Measurements from ENCODE around the gene GPX3.

The GPX3 gene

GRCh38 chr5:151066920-151067319, 46.5 kb downstream of the GPX3 start:
- no peak overlapping the region for H4K5ac ChIP-seq (ENCODE audit: low read length)
- no peak overlapping the region for H3K9ac ChIP-seq (ENCODE audit: low read length)
- no peak overlapping the region for H2BK120ac ChIP-seq (ENCODE audit: low read depth, low read length)
- H3K79me2 ChIP-seq (ENCODE audit: control insufficient read depth, insufficient read depth, low read length), result no peaks in the 10 kb centered on the region
- H2BK15ac ChIP-seq (replicated peaks; ENCODE audit: low read depth), result no peak overlapping the region
- H2BK5ac ChIP-seq (ENCODE audit: low read length), result no peak overlapping the region
- H3K79me1 ChIP-seq (ENCODE audit: low read length), result peaks cover 7% of the 10 kb centered on the region
- no peak overlapping the region for H3K4ac ChIP-seq (ENCODE audit: low read depth, low read length)
- no peaks in the 10 kb centered on the region for H3K4me1 ChIP-seq (ENCODE audit: control insufficient read depth, low read depth, low read length)
- no peak overlapping the region for H2AK5ac ChIP-seq (ENCODE audit: low read length)
- H3K18ac ChIP-seq (ENCODE audit: low read length), result no peak overlapping the region
- no peak overlapping the region for H3K4me3 ChIP-seq (ENCODE audit: low read length)
- H3K27me3 ChIP-seq (ENCODE audit: insufficient read depth, low read length, poor library complexity), result no peaks in the 10 kb centered on the region
- H3K27ac ChIP-seq (ENCODE audit: low read depth, low read length), result no peak overlapping the region
- H3K36me3 ChIP-seq (ENCODE audit: control insufficient read depth, insufficient read depth, low read length), result no peaks in the 10 kb centered on the region
- no peak overlapping the region for H3K56ac ChIP-seq (ENCODE audit: low read length)
- no peak overlapping the region for H3K23ac ChIP-seq (ENCODE audit: low read length)
- no CpG with 5 or more reads among the region's 6 CpGs for WGBS (ENCODE audit: extremely low coverage, insufficient coverage, low lambda C conversion rate)
- H3K4me2 ChIP-seq (ENCODE audit: low read length), result no peak overlapping the region
- H4K8ac ChIP-seq (ENCODE audit: low read depth, low read length), result no peak overlapping the region
- DNase-seq, result no peak

DNA sequence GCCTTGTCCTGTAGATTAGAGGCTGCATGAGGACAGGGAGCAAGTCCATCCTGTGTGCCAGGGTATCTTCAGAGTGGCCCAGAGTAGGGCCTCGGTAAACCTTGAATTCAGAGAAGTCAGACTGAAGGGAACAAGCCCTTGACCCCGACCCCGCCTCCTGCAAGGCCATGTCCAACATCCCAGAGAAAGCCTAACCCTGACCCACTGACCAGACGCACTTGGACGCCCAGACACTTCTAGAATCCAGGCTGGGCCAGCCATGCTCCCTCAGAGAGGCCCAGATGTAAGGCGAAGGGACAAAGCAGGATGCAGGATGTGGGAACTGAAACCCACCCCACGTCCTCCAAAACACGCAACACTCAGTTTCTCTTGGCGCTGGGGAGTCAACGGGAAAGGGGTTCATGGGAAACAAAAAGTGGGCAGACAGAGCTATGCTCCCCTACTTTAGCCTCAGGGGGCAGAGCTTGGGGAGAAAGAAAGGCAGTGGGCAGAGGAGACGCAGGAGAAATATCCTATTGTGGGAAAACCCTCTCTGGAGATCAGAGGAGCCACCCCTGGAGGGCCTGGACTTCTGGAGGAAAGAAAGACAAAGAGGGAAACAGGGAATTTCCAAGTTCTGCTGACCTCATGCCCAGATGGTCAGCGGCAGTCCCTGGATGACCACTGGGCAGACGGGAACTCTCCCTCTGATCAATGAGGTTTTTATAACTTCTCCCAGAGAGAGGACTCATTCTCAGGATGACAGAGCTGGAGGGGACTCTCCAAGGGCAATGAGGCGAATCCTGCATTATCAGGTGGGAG, 47.4 kb downstream of the GPX3 start:
- WGBS (ENCODE audit: extremely low coverage, insufficient coverage, low lambda C conversion rate), result no CpG with 5 or more reads among the region's 14 CpGs

DNA sequence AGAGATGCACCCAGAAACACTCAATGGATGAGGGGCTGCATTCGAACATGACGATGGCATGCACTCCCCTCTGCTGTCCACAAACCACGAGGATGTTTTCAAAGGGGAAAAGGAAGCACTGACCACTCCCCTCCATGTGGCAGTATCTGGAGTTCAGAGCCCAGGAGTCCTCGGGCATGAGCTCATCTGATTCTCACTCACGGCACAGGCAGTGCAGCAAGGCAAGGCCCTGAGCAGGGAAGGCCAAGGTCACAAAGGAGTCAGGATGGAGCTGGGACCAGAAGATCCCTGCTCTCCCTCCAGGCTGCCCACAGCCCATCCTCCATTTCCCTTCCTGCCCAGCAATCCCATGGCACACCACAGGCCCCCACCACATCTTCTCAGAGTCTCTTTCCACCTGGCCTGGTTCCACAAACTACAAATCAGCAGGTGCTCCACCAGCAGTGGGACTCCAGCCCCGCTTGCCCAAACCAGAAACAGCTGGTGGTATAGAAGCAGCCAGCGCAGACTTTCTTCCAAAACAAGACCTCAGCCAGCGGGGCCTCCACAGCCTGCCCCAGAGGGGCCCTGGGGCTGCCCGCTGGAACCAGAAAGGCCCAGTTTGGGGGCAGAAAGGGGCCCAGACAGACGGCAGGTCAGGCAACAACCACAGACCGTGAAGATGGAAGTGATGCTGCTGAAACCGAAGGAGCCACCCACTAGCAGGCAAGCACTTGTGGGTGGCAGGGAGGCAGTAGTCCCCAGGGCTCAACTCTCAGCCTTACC, 48.2 kb downstream of the GPX3 start:
- H3K27ac ChIP-seq (ENCODE audit: low read depth, low read length), result no peak overlapping the region
- no peak overlapping the region for H2BK120ac ChIP-seq (ENCODE audit: low read depth, low read length)
- H3K4ac ChIP-seq (ENCODE audit: low read depth, low read length), result no peak overlapping the region
- no peak overlapping the region for H3K4me2 ChIP-seq (ENCODE audit: low read length)
- no peaks in the 10 kb centered on the region for H3K79me2 ChIP-seq (ENCODE audit: control insufficient read depth, insufficient read depth, low read length)
- no peak overlapping the region for H2BK5ac ChIP-seq (ENCODE audit: low read length)
- H3K9ac ChIP-seq (ENCODE audit: low read length), result no peak overlapping the region
- no peaks in the 10 kb centered on the region for H3K4me1 ChIP-seq (ENCODE audit: control insufficient read depth, low read depth, low read length)
- no peak overlapping the region for H4K5ac ChIP-seq (ENCODE audit: low read length)
- no peak overlapping the region for H3K4me3 ChIP-seq (ENCODE audit: low read length)
- WGBS (ENCODE audit: extremely low coverage, insufficient coverage, low lambda C conversion rate), result no CpG with 5 or more reads among the region's 12 CpGs
- H4K8ac ChIP-seq (ENCODE audit: low read depth, low read length), result no peak overlapping the region
- peaks cover 9% of the 10 kb centered on the region for H3K79me1 ChIP-seq (ENCODE audit: low read length)
- no peak overlapping the region for H2BK15ac ChIP-seq (replicated peaks; ENCODE audit: low read depth)
- no peaks in the 10 kb centered on the region for H3K36me3 ChIP-seq (ENCODE audit: control insufficient read depth, insufficient read depth, low read length)
- no peak for DNase-seq
- no peaks in the 10 kb centered on the region for H3K27me3 ChIP-seq (ENCODE audit: insufficient read depth, low read length, poor library complexity)
- H3K56ac ChIP-seq (ENCODE audit: low read length), result no peak overlapping the region
- no peak overlapping the region for H3K18ac ChIP-seq (ENCODE audit: low read length)
- no peak overlapping the region for H3K23ac ChIP-seq (ENCODE audit: low read length)
- no peak overlapping the region for H2AK5ac ChIP-seq (ENCODE audit: low read length)

More for the DNA sequence above, 47.4 kb downstream of the GPX3 start:
- Histone ChIP-seq H3K9ac (ENCODE audit: low read length) (no peak overlapping the region), H3K4me2 (ENCODE audit: low read length) (no peak overlapping the region), H3K23ac (ENCODE audit: low read length) (no peak overlapping the region), H3K18ac (ENCODE audit: low read length) (no peak overlapping the region), H3K4me1 (ENCODE audit: control insufficient read depth, low read depth, low read length) (no peaks in the 10 kb centered on the region), H2BK15ac (replicated peaks; ENCODE audit: low read depth) (no peak overlapping the region), H3K4me3 (ENCODE audit: low read length) (no peak overlapping the region), H2BK120ac (ENCODE audit: low read depth, low read length) (no peak overlapping the region), H3K4ac (ENCODE audit: low read depth, low read length) (no peak overlapping the region), H3K27me3 (ENCODE audit: insufficient read depth, low read length, poor library complexity) (no peaks in the 10 kb centered on the region), H2AK5ac (ENCODE audit: low read length) (no peak overlapping the region), H3K79me2 (ENCODE audit: control insufficient read depth, insufficient read depth, low read length) (no peaks in the 10 kb centered on the region), H3K56ac (ENCODE audit: low read length) (no peak overlapping the region), H4K8ac (ENCODE audit: low read depth, low read length) (no peak overlapping the region), H4K5ac (ENCODE audit: low read length) (no peak overlapping the region), H3K36me3 (ENCODE audit: control insufficient read depth, insufficient read depth, low read length) (no peaks in the 10 kb centered on the region), H3K27ac (ENCODE audit: low read depth, low read length) (no peak overlapping the region), H3K79me1 (ENCODE audit: low read length) (peaks cover 9% of the 10 kb centered on the region), H2BK5ac (ENCODE audit: low read length) (no peak overlapping the region)
- no peak for DNase-seq

- Histone ChIP-seq H2BK15ac (replicated peaks; ENCODE audit: low read depth) (no peak overlapping the region), H3K79me2 (ENCODE audit: control insufficient read depth, insufficient read depth, low read length) (no peaks in the 10 kb centered on the region), H3K4me2 (ENCODE audit: low read length) (no peak overlapping the region), H4K8ac (ENCODE audit: low read depth, low read length) (no peak overlapping the region), H3K56ac (ENCODE audit: low read length) (no peak overlapping the region), H3K4ac (ENCODE audit: low read depth, low read length) (no peak overlapping the region), H3K18ac (ENCODE audit: low read length) (no peak overlapping the region), H3K36me3 (ENCODE audit: control insufficient read depth, insufficient read depth, low read length) (no peaks in the 10 kb centered on the region), H3K4me1 (ENCODE audit: control insufficient read depth, low read depth, low read length) (no peaks in the 10 kb centered on the region), H3K23ac (ENCODE audit: low read length) (no peak overlapping the region), H4K5ac (ENCODE audit: low read length) (no peak overlapping the region), H3K9ac (ENCODE audit: low read length) (no peak overlapping the region), H3K4me3 (ENCODE audit: low read length) (no peak overlapping the region), H2BK120ac (ENCODE audit: low read depth, low read length) (no peak overlapping the region), H2AK5ac (ENCODE audit: low read length) (no peak overlapping the region), H3K79me1 (ENCODE audit: low read length) (peaks cover 8% of the 10 kb centered on the region), H2BK5ac (ENCODE audit: low read length) (no peak overlapping the region), H3K27ac (ENCODE audit: low read depth, low read length) (no peak overlapping the region), H3K27me3 (ENCODE audit: insufficient read depth, low read length, poor library complexity) (no peaks in the 10 kb centered on the region)
- no peak for DNase-seq
- WGBS (ENCODE audit: extremely low coverage, insufficient coverage, low lambda C conversion rate), result no CpG with 5 or more reads among the region's 2 CpGs
Observed at GRCh38 chr5:151070449-151070848, 50.1 kb downstream of the GPX3 start.

- H3K9ac ChIP-seq (ENCODE audit: low read length), result no peak overlapping the region
- no peak overlapping the region for H2BK5ac ChIP-seq (ENCODE audit: low read length)
- peaks cover 8% of the 10 kb centered on the region for H3K79me1 ChIP-seq (ENCODE audit: low read length)
- no peak overlapping the region for H2AK5ac ChIP-seq (ENCODE audit: low read length)
- no peaks in the 10 kb centered on the region for H3K36me3 ChIP-seq (ENCODE audit: control insufficient read depth, insufficient read depth, low read length)
- no peak for DNase-seq
- H3K27me3 ChIP-seq (ENCODE audit: insufficient read depth, low read length, poor library complexity), result no peaks in the 10 kb centered on the region
- H4K8ac ChIP-seq (ENCODE audit: low read depth, low read length), result no peak overlapping the region
- no peaks in the 10 kb centered on the region for H3K79me2 ChIP-seq (ENCODE audit: control insufficient read depth, insufficient read depth, low read length)
- WGBS (ENCODE audit: extremely low coverage, insufficient coverage, low lambda C conversion rate), result no CpG with 5 or more reads among the region's 4 CpGs
- no peak overlapping the region for H3K4me3 ChIP-seq (ENCODE audit: low read length)
- no peak overlapping the region for H2BK15ac ChIP-seq (replicated peaks; ENCODE audit: low read depth)
- H3K4me2 ChIP-seq (ENCODE audit: low read length), result no peak overlapping the region
- H3K18ac ChIP-seq (ENCODE audit: low read length), result no peak overlapping the region
- no peak overlapping the region for H2BK120ac ChIP-seq (ENCODE audit: low read depth, low read length)
- no peak overlapping the region for H3K4ac ChIP-seq (ENCODE audit: low read depth, low read length)
- H3K23ac ChIP-seq (ENCODE audit: low read length), result no peak overlapping the region
- no peaks in the 10 kb centered on the region for H3K4me1 ChIP-seq (ENCODE audit: control insufficient read depth, low read depth, low read length)
- no peak overlapping the region for H3K27ac ChIP-seq (ENCODE audit: low read depth, low read length)
- no peak overlapping the region for H4K5ac ChIP-seq (ENCODE audit: low read length)
- H3K56ac ChIP-seq (ENCODE audit: low read length), result no peak overlapping the region
Observed at GRCh38 chr5:151071021-151071420, 50.6 kb downstream of the GPX3 start.
